GM19043 (cell line): ENCODE data around the gene IFT27.
"Not testable (repeated sequence)": the region's sequence is repeated elsewhere in the genome, so short reads cannot be mapped to it uniquely, and the experiment has no call there.

Experiments used
- ATAC-seq: cut with Tn5 transposase; IDR thresholded peaks from one replicate; pipeline ENCODE4 v1.9.1; 2021; ENCODE audit warnings: low read depth; ENCODE audit not compliant: unreplicated experiment

IFT27 gene

DNA sequence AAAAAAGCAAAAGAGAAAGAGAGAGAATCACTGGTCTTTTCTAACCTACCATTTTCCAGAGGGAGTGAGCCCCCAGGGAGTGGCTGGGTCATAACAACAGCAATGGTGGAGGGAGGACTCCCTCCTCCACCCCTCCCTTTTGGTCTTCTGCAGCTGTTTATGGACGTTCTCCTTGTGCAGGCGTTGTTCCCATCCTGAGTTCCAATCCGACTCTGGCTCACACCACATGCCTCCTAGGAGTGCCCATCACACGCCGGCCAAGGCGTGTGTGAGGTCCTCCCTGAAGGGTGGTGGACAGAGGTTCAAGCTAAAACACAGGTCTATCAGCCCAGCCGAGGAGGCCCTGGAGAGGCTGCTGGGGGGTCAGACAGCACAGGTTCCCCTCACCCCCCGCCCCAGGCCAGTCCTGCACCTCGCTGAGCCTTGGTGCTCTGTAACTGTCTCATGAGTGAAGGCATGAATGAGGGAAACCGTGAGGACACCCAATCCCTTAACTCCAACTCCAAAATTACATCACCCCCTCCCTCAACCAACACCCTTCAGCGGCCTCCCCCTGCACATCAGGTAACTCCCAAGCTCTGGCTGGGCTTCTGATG lies 29.4 kb downstream of the IFT27 start:
- no peak for ATAC-seq

DNA sequence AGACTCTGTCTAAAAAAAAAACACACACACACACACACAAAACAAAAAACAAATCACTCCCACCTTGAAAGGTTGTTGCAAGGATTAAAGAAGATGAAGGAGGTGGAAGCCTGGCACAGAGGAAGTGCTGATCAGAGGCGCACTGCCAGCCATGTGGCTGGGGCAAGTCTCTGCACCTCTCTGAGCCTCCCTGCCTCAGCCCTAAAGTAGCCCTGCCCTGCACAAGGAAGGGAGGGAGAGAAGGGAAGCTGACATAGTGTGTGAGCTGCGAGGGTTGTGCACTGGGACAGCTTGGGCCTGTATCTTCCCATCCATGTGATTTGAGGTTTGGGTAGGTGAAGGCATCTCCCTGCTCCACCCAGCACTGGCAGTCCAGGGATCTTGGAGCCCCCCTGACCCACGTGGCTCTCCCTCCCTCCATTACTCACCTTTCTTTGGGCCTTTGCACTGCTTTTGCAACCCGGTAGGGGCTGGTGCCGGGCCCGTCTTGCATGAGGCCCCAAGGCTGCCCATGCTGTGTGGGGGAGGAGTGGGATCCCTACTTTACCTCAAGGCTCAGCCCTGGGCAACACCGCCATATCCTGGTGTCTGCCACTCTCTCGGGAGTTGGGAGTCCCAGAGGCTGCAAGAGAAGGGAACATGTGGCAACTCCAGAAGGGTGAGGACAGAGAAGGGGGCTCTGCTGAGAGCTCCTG lies 30.5 kb downstream of the IFT27 start:
- ATAC-seq = no peak

DNA sequence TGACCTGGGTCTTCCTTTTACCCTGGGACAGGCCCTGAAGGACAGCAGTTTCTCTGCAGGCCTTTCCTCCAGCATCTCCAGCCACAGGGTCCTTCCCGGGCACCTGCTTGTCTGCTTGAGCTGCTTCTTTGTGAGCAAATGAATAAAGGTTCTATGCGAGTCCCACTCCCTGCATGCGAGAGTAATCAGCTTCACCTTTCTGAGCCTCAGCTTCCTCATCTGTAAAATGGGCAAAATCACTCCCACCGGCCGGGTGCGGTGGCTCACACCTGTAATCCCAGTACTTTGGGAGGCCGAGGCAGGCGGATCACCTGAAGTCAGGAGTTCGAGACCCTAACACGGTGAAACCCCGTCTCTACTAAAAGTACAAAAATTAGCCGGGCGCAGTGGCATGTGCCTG lies 31.1 kb downstream of the IFT27 start:
- no peak for ATAC-seq

DNA sequence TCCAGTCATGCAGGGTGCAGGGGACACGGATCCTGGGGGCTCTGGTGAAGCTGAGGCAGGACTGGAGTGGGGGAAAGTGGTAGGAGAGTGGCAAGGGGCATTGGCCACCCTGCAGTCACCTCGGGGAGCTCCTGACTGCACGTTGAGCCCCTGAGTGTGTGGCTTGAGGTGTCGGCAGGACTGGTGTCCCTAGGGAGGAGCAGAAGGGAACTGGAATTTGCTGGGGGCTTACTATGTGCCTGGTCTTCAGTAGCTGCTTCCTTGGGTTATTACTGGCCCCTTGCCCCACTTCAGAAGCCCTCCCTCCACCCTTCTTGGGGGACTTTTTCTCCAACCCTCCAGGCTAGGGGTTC lies 31.5 kb downstream of the IFT27 start:
- no peak for ATAC-seq

DNA sequence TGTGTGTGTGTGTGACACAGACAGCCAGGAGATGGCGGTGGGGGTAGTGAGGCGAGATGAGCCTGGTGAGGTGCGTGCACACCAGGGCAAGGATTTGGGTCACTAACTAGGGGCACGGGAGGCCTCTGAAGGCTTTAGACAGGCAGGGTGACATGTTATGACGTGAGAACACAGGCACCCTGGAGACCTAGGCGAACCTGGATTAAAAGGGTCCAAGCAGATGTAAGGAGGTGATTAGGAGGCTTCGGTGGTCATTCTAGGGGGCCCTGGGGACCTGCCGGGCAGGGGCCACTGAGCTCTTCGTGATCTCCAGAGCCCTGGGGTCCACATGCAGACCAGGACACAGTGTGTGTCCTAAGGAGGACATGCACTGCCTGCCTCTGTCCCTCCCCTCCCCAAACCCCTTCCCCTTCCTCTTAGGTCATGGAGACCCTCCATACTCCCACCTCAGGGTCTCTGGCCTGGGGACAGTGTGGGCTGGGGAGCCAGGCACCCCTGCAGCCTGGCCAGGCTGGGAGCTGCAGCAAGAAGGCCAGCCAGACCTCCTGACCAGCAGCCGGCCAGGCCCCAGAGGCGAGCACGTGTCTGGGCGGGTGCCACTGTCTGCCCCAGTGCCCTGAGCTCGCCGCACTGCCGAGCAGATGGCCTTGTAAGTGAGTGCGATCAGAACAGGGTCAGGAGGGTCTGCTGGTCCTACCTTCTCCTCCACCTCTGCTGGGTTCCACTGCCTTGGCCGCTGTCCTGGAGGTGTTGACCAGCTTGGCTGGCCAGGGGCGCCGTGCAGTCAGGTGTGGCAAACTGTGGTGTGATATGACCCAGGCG lies 32.1 kb downstream of the IFT27 start:
- ATAC-seq = no peak

DNA sequence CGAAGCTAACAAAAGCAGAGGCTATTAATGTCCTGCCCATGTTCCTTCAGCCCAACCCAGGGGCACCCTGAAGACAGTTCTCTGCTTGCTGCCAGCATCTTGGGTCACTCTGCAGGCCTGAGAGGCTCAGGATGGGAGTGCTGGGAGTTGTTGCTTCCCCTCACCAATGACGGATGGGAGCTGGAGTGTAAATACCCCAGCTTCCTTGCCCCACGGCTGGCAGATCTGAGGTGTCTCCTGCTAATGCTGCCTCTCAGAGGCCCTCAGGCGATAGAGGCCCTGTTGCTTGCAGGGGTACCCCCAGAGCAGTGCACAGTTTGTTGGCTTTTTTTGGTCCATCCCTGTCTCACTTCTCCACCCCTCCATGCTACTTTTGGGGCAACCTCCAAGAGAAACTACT lies 32.9 kb downstream of the IFT27 start:
- ATAC-seq = no peak

DNA sequence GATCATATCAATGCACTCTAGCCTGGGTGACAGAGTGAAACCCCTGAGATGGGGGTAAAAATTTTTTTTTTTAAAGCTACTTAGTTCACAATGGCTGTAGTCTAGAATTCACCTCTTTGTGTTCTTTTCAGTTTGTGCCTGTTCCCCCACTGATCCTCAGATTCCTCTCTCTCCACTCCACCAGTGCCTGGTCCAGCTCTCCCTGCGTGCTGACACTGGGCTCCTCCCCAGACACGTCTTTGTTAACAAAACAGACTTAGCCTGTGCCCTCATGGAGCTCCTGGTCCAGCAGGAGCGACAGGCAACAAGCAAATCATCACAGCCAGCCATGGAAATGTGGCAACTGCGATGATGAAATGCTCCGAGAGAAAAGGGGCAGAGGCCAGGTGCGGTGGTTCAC lies 34.0 kb downstream of the IFT27 start:
- no peak for ATAC-seq

DNA sequence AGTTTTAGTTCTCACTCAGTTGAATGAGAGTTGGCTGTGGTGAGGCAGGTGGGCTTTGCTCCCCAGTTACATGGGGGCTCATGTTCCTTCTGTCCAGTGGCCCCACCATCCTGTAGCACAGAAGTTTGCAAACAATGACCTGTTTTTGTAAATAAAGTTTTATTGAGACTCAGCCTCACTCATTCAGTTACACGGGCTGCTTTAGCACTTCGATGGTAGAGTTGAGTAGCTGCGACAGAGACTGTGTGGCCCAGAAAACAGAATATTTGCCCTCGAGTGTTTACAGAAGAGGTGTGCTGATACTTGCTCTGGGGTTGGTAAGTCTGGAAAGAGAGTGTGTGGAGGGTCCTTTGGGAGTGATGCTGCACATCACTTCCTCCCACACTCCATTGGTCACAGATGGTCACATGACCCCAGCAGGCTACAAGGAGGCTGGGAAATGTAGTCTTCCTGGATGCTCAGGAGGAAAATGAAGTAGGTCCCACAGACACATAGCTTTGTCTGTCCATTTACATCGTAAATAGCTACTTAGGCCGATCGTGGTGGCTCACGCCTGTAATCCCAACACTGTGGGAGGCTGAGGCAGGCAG lies 34.6 kb downstream of the IFT27 start:
- no peak for ATAC-seq

DNA sequence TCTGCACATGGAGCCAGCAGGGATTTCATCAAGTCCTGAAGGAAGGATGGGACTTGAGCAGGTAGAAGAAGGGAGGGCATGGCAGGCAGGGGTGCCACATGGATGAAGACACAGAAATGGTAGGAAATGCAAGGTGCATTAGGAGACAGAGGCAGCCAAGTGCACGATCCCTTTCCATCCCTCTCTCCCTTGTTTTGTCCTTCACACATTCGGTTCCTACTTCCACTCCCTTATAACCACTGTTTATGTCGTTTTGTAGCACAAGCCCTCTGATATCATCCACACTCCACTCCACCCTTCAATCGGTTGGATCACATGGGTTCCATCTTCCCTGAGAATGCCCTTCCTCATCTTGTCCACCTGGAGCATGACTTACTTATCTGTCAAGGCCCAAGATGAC lies 35.2 kb downstream of the IFT27 start:
- no peak for ATAC-seq

DNA sequence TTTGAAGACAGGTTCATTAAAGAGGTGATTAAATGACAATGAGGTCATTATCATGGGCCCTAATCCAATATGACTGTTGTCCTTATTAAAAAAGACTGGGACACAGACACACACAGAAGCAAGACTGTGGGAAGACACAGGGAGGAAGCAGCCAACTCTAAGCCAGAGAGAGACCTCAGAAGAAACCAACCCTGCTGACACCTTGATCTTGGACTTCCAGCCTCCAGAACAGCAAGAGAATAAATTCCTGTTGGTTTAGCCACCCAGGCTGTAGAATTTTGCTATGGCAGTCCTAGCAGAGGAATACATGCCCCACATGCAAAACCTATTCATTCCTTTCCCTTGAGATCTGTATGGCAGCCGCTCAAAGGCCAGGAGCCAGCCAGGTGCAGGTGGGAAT lies 36.7 kb downstream of the IFT27 start:
- no peak for ATAC-seq

DNA sequence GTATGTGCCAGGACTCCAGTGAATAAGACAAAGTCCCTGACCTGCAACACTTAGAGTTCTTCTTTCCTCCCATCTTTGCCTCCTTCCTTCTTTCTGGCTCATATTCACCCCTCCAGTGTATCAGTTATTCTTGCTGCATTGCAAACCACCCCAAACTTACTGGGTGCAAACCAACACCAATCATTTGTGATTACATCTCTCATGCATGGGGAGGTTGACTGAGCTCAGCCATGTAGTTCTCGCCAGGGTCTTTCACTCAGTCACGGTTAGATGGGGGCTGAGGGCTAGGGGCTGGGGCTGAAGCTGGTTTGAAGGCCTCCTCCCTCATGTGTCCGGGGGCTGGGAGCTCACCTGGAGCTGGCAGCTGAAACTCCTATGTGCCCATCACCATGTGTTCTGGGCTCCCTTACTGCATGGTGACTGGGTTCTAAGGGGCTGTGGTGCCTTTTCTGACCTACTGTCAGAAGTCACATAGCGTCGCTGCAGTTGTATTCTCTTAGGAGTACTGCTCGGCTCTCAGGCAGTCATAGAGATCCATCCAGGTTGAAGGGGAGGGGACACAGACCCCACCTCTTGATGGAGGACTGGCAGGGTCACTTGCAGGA lies 37.4 kb downstream of the IFT27 start:
- ATAC-seq = no peak

DNA sequence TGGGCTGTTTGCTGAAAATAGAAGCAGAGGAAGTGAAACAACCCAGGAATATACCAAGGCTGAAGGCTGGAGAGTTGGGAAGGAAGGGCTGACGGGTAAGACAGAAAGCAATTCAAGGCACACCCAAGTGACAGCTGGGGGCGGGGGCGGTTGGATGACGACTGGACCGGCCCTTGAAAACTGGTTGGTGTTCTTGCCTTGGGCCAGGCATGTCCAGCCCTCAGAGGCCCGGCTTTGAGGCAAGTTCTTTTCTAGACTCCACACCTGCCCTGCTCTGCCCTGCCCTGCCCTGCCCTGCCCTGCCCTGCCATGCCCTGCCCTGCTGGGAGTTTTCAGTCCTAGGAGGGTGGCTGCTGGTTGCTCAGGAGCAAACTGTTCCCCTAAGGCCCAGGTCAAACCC lies 38.1 kb downstream of the IFT27 start:
- ATAC-seq = no peak

DNA sequence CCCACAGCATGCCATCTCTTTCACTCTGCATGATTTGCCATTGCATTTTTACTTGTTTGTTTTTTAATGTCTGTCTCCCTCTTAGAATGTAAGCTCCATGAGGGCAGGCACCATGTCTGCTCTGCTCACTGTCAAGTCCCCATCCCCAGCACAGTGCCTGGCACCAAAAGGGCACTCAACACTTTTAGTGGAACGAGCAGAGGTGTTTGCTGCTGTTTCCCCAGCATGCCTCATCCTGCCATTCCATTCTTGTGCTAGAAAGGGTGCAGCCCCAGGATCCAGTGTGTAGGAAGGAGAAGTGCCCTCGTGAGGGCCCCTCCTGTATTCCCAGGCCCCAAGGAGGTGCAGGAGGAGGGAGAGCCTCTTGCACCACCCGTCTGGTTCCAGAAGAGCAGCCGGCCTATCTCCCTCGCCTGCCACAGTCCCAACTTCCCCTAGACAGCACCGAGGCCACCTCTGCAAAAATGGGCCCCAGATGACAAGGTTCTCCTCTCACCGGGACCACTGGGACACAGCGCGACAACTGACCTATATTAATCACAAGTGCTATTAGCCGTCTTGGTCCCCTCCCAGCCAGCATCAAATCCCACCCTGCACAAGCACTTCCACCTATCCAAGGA lies 39.1 kb downstream of the IFT27 start:
- ATAC-seq = no peak

DNA sequence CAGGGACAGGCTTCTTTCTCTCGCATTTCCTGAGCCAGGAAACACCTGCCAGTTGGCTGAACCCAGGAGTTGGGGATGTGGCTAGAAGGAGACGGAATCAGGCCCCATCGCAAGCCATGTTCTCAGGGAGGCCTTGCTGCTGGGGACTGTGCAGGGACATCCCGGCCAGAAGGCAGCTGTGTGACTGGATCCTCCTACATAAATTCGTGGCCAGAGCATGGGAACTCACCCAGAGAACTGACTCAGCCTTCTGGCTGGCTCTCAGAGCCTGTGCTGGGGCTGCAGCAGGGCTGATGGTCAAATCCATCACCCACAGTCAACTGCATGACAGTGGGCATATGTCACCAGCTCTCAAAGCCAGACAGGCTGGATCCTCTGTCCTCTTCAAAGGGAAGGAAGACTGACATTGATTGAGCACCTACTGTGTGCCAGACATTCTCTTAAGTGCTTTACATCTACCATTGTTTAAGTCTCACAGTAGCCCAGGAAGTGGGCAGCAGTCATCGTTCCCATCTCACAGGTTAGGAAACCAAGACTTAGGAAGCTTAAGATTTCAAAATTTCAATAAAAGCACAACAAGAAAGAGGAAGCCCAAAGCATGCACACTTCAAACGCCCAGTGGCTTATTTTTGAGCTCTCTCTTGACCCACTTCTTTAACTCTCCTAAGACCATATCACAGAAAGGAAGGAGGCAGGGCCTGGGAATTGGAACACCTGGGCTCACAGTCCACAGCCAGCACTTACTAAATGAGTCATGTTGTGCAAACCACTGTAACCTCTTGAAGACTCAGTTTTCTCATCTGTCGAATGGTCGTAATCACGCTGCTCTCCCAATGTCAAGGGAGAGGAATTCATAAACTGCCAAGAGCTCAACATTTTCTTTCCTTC lies 41.5 kb downstream of the IFT27 start:
- ATAC-seq = no peak

DNA sequence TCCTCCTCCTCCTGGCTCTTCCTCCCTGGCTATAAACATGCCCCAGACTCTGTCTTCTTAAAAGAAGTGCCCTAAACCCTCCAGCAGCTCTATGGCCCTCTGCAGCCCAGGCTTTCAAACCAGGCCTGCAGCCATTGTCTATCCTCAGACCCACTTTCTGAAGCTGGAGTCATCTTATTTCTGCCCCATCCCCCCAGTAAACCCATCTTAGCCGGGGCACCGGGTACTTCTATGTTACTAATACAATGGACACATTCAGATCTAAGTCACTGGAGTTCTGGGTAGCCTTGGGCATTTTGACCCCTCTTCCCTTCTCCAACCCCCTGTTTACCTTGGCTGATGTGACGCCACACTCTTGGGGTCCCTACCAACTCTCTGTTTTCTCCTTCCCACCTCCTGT lies 42.6 kb downstream of the IFT27 start:
- ATAC-seq = no peak

DNA sequence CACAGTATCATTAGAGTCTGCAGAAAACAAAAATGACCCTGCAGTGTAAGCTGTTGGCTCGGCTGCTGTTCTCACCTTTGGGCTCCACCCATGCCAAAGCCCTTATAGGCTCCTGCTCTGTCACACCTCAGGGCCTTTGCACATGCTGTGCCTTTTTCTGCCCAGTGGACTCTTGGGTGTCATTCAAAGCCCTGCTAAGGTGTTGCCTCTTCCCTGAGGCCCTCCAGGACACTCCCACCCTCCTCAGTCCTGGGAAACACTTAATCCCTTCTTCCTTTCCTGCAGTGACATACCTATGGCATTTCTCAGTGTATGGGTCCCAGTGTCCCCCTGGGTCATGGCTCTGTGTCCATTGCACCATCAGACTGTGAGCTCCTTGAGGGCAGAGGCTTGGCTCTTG lies 43.3 kb downstream of the IFT27 start:
- ATAC-seq = no peak

DNA sequence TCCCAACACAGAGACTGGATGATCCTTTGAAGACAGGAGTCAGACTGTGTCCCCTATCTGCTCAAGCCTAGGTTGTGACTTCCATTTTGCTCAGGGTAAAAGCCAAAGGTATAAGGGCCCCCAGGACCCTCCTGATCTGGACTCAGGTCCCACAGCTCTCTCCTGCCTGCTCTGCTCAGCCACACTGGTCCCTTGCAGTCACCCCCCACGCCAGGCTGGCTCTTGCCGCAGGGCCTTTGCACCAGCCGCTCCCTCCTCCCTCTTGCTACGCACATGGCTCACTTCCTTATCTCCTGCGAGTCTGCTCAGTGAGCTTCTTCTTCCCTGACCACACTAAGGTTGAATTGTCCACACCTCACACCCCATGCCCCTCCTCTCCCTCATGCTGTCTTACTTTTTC lies 44.0 kb downstream of the IFT27 start:
- ATAC-seq = no peak

DNA sequence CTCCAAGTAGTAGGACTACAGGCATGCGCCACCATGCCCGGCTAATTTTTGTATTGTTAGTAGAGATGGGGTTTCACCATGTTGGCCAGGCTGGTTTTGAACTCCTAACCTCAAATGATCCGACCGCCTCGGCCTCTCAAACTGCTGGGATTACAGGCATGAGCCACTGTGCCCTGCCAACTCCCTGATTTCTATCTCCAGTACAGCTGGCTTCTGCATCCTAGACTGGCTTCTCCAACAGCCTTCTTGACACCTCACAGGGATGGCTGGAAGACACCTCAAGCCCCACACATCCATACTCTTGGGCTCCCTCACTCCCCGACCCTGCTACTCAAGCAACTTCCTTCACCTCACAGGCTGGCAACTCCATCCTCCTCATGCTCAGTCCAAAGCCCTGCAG lies 44.6 kb downstream of the IFT27 start:
- not testable (repeated sequence) for ATAC-seq

DNA sequence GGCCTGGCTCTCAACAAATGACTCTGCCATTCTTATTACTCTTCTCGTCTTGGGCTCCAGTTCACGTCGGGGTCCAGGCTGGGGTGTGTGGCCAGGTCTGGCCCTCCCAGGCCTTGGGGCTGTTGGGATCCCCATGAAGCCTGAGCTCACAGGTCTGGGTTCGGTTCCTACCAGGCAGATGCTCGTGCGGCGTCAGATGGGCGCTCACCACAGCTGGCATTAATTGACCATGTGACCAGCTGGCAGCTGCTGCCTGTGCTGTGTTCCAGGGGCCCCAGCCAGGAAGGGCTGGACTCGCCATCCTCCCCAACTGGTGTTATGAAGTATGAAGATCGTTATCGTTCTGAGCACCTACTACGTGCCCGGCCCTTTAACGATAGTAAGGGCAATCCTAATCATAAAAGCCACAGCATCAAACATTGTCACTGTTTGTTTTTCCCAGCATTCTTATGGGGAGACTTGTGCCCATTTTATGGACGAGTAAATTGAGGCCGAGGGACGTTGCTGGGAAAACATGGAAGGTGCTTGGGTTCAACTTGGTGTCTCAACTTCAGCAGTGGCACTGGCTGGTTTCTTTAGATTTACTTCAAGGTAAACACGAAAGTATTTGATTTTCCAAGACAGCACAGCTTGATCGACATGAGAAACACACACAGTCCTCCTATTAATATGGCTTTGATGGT lies 45.6 kb downstream of the IFT27 start:
- ATAC-seq = no peak
